HEK293 (cell line): ENCODE measurements around the gene TLX3.

ENCODE experiments used
- CTCF ChIA-PET: fragments of 350-600 bp; formaldehyde crosslinking; extraction: SDS; loops from one replicate; lab custom pipeline; 2021; ENCODE audit warnings: antibody characterized with exemption; lab: Yijun Ruan, JAX
- POLR2A ChIA-PET: fragments of 300-600 bp; formaldehyde crosslinking; extraction: SDS; loops from one replicate; lab custom pipeline; 2020; ENCODE audit warnings: antibody characterized with exemption, inconsistent platforms; lab: Yijun Ruan, JAX
- H3K27ac ChIP-seq: fragments of 200-500 bp; sonication (Bioruptor generic); 2 replicates; pipeline ENCODE4 v1.5.1; 2014; ENCODE audit warnings: low read depth, low read length, control low read depth, inconsistent platforms; ENCODE audit errors: extremely low read depth
- H3K36me3 ChIP-seq, 2 experiments: fragments of 200-500 bp in 1 of 2; sonication (Bioruptor generic) in 1 of 2; 1 replicate in 1 of 2; 2 replicates in 1 of 2; pipeline ENCODE4 v1.5.1; 2014 to 2017; ENCODE audit warnings: inconsistent platforms in 2 of 2, low read length in 2 of 2; ENCODE audit not compliant: control insufficient read depth in 2 of 2, insufficient read depth in 1 of 2
- H3K4me1 ChIP-seq: fragments of 200-500 bp; sonication (Bioruptor generic); 2 replicates; pipeline ENCODE4 v1.5.1; 2014; ENCODE audit warnings: mild to moderate bottlenecking, low read length, inconsistent platforms; ENCODE audit not compliant: control insufficient read depth, insufficient read depth
- H3K4me3 ChIP-seq: 2 replicates; pipeline ENCODE4 v1.5.1; 2011; ENCODE audit warnings: low read depth, mild to moderate bottlenecking, control low read depth, low read length, moderate library complexity
- H3K9me3 ChIP-seq: fragments of 200-500 bp; sonication (Bioruptor generic); 2 replicates; pipeline ENCODE4 v1.5.1; 2014; ENCODE audit warnings: low read depth, low read length, inconsistent platforms; ENCODE audit not compliant: control insufficient read depth, insufficient read depth
- CTCF ChIP-seq: fragments of 450-650 bp; formaldehyde crosslinking; IDR thresholded peaks from 2 replicates; pipeline ENCODE4 v1.5.1; 2016; ENCODE audit warnings: missing biosample characterization, missing genetic modification characterization
- GLI4 ChIP-seq: fragments of 450-650 bp; formaldehyde crosslinking; IDR thresholded peaks from 2 replicates; pipeline ENCODE4 v1.5.1; 2016; ENCODE audit warnings: missing biosample characterization, missing genetic modification characterization
- IKZF3 ChIP-seq: fragments of 450-650 bp; IDR thresholded peaks from 2 replicates; pipeline ENCODE4 v1.5.0; 2018; ENCODE audit warnings: missing biosample characterization, mild to moderate bottlenecking, missing genetic modification characterization, moderate library complexity
- PATZ1 ChIP-seq: fragments of 450-650 bp; formaldehyde crosslinking; IDR thresholded peaks from 2 replicates; pipeline ENCODE4 v1.5.1; 2016; ENCODE audit warnings: missing biosample characterization, missing genetic modification characterization
- SALL2 ChIP-seq: fragments of 450-650 bp; formaldehyde crosslinking; IDR thresholded peaks from 2 replicates; pipeline ENCODE4 v1.5.0; 2017; ENCODE audit warnings: missing biosample characterization, mild to moderate bottlenecking, missing genetic modification characterization, borderline replicate concordance
- SETDB1 ChIP-seq: IDR thresholded peaks from one replicate; pipeline ENCODE4 v1.6.1; 2017; ENCODE audit warnings: mild to moderate bottlenecking, low read length, moderate library complexity, mixed read lengths; ENCODE audit not compliant: insufficient read length
- WT1 ChIP-seq: fragments of 450-650 bp; formaldehyde crosslinking; IDR thresholded peaks from 2 replicates; pipeline ENCODE4 v1.5.1; 2016; ENCODE audit warnings: missing biosample characterization, missing genetic modification characterization
- YY1 ChIP-seq: fragments of 450-650 bp; formaldehyde crosslinking; IDR thresholded peaks from 2 replicates; pipeline ENCODE4 v1.5.1; 2018; ENCODE audit warnings: missing biosample characterization, missing genetic modification characterization
- ZBTB20 ChIP-seq: fragments of 450-650 bp; formaldehyde crosslinking; IDR thresholded peaks from 2 replicates; pipeline ENCODE4 v1.5.1; 2016; ENCODE audit warnings: missing biosample characterization, missing genetic modification characterization
- ZNF175 ChIP-seq: fragments of 450-650 bp; formaldehyde crosslinking; IDR thresholded peaks from 2 replicates; pipeline ENCODE4 v1.5.1; 2016; ENCODE audit warnings: missing biosample characterization, missing genetic modification characterization
- ZNF184 ChIP-seq: fragments of 450-650 bp; IDR thresholded peaks from 2 replicates; pipeline ENCODE4 v1.5.1; 2018; ENCODE audit warnings: missing biosample characterization, mild to moderate bottlenecking, missing genetic modification characterization
- ZNF202 ChIP-seq: fragments of 450-650 bp; formaldehyde crosslinking; IDR thresholded peaks from 2 replicates; pipeline ENCODE4 v1.5.1; 2016; ENCODE audit warnings: missing biosample characterization, missing genetic modification characterization, borderline replicate concordance
- ZNF223 ChIP-seq: fragments of 450-650 bp; formaldehyde crosslinking; IDR thresholded peaks from 2 replicates; pipeline ENCODE4 v1.5.1; 2016; ENCODE audit warnings: missing biosample characterization, missing genetic modification characterization
- ZNF302 ChIP-seq: fragments of 450-650 bp; formaldehyde crosslinking; IDR thresholded peaks from 2 replicates; pipeline ENCODE4 v1.5.1; 2016; ENCODE audit warnings: missing biosample characterization, missing genetic modification characterization, low read depth
- ZNF350 ChIP-seq: fragments of 450-650 bp; formaldehyde crosslinking; IDR thresholded peaks from 2 replicates; pipeline ENCODE4 v1.5.0; 2017; ENCODE audit warnings: missing biosample characterization, mild to moderate bottlenecking, missing genetic modification characterization
- ZNF670 ChIP-seq: fragments of 450-650 bp; formaldehyde crosslinking; IDR thresholded peaks from 2 replicates; pipeline ENCODE4 v1.5.1; 2016; ENCODE audit warnings: missing biosample characterization, missing genetic modification characterization, low read depth
- ZNF776 ChIP-seq: fragments of 450-650 bp; formaldehyde crosslinking; IDR thresholded peaks from 2 replicates; pipeline ENCODE4 v1.5.0; 2017; ENCODE audit warnings: missing biosample characterization, missing genetic modification characterization, borderline replicate concordance
- TF ChIP-seq, protein P1 (sequence below): fragments of 450-650 bp; formaldehyde crosslinking; IDR thresholded peaks from 2 replicates; pipeline ENCODE4 v1.5.1; 2016; ENCODE audit warnings: missing biosample characterization, missing genetic modification characterization
- TF ChIP-seq, protein P2 (sequence below): fragments of 450-650 bp; formaldehyde crosslinking; IDR thresholded peaks from 2 replicates; pipeline ENCODE4 v1.5.1; 2016; ENCODE audit warnings: missing biosample characterization, missing genetic modification characterization
- TF ChIP-seq, protein P3 (sequence below): fragments of 450-650 bp; formaldehyde crosslinking; IDR thresholded peaks from 2 replicates; pipeline ENCODE4 v1.5.1; 2016; ENCODE audit warnings: missing biosample characterization, missing genetic modification characterization

TLX3 gene

DNA sequence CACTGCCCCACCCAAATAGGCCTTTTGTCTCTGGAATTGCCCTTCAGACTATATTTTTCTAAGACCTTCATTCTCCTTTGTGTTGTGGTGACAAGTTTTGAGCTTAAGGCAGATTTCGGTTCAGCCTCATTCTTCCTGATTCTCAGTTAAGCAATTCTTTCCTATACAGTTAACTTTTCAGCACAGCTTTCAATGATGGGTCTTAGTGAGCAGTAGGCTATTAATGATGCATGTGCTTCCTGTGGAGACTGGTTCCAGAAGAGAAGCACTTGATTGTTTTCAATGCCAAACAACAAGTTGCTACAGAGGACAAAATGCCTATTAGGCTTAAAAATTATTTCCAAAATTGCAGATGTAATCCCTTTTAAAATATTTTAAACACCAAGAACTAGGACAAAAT lies 47.7 kb upstream of the TLX3 start:
- ChIA-PET POLR2A (no interaction called here), CTCF (interaction anchor here (3.8 kb wide), 1 partner anchor 11 kb away, joined by 18 read pairs; no protein-coding TSS in a partner anchor)
- TF ChIP-seq ZNF175 (tag by site-specific recombination) = no peak
- TF ChIP-seq, protein P1, sequence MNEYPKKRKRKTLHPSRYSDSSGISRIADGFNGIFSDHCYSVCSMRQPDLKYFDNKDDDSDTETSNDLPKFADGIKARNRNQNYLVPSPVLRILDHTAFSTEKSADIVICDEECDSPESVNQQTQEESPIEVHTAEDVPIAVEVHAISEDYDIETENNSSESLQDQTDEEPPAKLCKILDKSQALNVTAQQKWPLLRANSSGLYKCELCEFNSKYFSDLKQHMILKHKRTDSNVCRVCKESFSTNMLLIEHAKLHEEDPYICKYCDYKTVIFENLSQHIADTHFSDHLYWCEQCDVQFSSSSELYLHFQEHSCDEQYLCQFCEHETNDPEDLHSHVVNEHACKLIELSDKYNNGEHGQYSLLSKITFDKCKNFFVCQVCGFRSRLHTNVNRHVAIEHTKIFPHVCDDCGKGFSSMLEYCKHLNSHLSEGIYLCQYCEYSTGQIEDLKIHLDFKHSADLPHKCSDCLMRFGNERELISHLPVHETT (tag by site-specific recombination) = no peak
- TF ChIP-seq GLI4 (tag by site-specific recombination) = no peak
- TF ChIP-seq WT1 (tag by site-specific recombination) = no peak
- no peak for TF ChIP-seq IKZF3 (tag by site-specific recombination)
- TF ChIP-seq, protein P2, sequence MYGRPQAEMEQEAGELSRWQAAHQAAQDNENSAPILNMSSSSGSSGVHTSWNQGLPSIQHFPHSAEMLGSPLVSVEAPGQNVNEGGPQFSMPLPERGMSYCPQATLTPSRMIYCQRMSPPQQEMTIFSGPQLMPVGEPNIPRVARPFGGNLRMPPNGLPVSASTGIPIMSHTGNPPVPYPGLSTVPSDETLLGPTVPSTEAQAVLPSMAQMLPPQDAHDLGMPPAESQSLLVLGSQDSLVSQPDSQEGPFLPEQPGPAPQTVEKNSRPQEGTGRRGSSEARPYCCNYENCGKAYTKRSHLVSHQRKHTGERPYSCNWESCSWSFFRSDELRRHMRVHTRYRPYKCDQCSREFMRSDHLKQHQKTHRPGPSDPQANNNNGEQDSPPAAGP (tag by site-specific recombination) = no peak
- no peak for TF ChIP-seq ZNF184
- TF ChIP-seq ZNF350 (tag by site-specific recombination) = no peak
- TF ChIP-seq ZNF202 (tag by site-specific recombination) = no peak
- TF ChIP-seq CTCF = no peak
- TF ChIP-seq, protein P3, sequence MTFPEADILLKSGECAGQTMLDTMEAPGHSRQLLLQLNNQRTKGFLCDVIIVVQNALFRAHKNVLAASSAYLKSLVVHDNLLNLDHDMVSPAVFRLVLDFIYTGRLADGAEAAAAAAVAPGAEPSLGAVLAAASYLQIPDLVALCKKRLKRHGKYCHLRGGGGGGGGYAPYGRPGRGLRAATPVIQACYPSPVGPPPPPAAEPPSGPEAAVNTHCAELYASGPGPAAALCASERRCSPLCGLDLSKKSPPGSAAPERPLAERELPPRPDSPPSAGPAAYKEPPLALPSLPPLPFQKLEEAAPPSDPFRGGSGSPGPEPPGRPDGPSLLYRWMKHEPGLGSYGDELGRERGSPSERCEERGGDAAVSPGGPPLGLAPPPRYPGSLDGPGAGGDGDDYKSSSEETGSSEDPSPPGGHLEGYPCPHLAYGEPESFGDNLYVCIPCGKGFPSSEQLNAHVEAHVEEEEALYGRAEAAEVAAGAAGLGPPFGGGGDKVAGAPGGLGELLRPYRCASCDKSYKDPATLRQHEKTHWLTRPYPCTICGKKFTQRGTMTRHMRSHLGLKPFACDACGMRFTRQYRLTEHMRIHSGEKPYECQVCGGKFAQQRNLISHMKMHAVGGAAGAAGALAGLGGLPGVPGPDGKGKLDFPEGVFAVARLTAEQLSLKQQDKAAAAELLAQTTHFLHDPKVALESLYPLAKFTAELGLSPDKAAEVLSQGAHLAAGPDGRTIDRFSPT (tag by site-specific recombination) = no peak
- TF ChIP-seq ZBTB20 (tag by site-specific recombination) = no peak
- Histone ChIP-seq H3K9me3 (no peaks in the 10 kb centered on the region), H3K36me3 (no peaks in the 10 kb centered on the region), H3K4me1 (no peaks in the 10 kb centered on the region), H3K27ac (no peak overlapping the region), H3K4me3 (no peak overlapping the region)

GRCh38 chr5:171261904-171262303 lies 47.1 kb upstream of the TLX3 start:
- ChIA-PET CTCF (interaction anchor here (0.8 to 3.8 kb wide), 2 partner anchors 11 to 623 kb away, joined by 5 to 18 read pairs; no protein-coding TSS in a partner anchor), POLR2A (no interaction called here)
- H3K4me3 ChIP-seq = no peak overlapping the region
- H3K4me1 ChIP-seq = no peaks in the 10 kb centered on the region
- H3K36me3 ChIP-seq = no peaks in the 10 kb centered on the region
- no peak overlapping the region for H3K27ac ChIP-seq
- H3K9me3 ChIP-seq = no peaks in the 10 kb centered on the region
- TF ChIP-seq SALL2 (tag by site-specific recombination) = no peak
- no peak for TF ChIP-seq SETDB1

- Histone ChIP-seq H3K4me3 (no peak overlapping the region), H3K27ac (no peak overlapping the region), H3K36me3 (no peaks in the 10 kb centered on the region), H3K9me3 (no peaks in the 10 kb centered on the region), H3K4me1 (no peaks in the 10 kb centered on the region)
- ChIA-PET CTCF (interaction anchor here (1.1 to 4.0 kb wide), 3 partner anchors 10 to 79 kb away, joined by 6 to 18 read pairs (median 15); no protein-coding TSS in a partner anchor), POLR2A (no interaction called here)
- TF ChIP-seq YY1 = no peak
- no peak for TF ChIP-seq ZNF302
- TF ChIP-seq ZNF670 (tag by site-specific recombination) = no peak
- TF ChIP-seq ZNF223 (tag by site-specific recombination) = no peak
- TF ChIP-seq PATZ1 (tag by site-specific recombination) = no peak
- TF ChIP-seq ZNF776 (tag by site-specific recombination) = no peak
Measured at GRCh38 chr5:171263181-171263580, 45.9 kb upstream of the TLX3 start.
